CD14-positive monocyte (primary cell): ENCODE measurements around the gene GCSAM. TPM values are rescaled to one million over a fixed set of nuclear protein-coding genes. Genes with fewer than 3 reads are reported as not detected.

Source experiments
- DNase-seq, 3 donors: peaks; one replicate each; pipeline ENCODE4 v3.0.0-alpha.2; 2011 to 2022
- H2AFZ ChIP-seq: 2 replicates; pipeline ENCODE4 v1.6.0; 2012; ENCODE audit warnings: mild to moderate bottlenecking, low read depth, low read length, inconsistent platforms; ENCODE audit not compliant: insufficient read depth, poor library complexity, severe bottlenecking
- H3K27ac ChIP-seq, 2 donors: 1 replicate in 1 of 2; 2 replicates in 1 of 2; pipeline ENCODE4 v1.5.1; 2012 to 2013; ENCODE audit warnings: low read length in 2 of 2, control low read depth in 1 of 2, inconsistent platforms in 1 of 2, low read depth in 1 of 2, mild to moderate bottlenecking in 1 of 2
- H3K27me3 ChIP-seq, 2 donors: one replicate each; pipeline versions ENCODE4 v1.6.0 to v1.6.1; 2011 to 2013; ENCODE audit warnings: low read length in 2 of 2; ENCODE audit not compliant: control insufficient read depth in 2 of 2, insufficient read depth in 2 of 2
- H3K36me3 ChIP-seq, 2 donors: replicated peaks in 1 of 2; 1 replicate in 1 of 2; 2 replicates in 1 of 2; pipeline versions ENCODE4 v1.5.1 to v1.6.1; 2012 to 2013; ENCODE audit warnings: low read length in 2 of 2, control low read depth in 1 of 2, inconsistent platforms in 1 of 2, mild to moderate bottlenecking in 1 of 2; ENCODE audit not compliant: insufficient read depth in 2 of 2, control insufficient read depth in 1 of 2
- H3K4me1 ChIP-seq, 2 donors: 1 replicate in 1 of 2; 2 replicates in 1 of 2; pipeline versions ENCODE4 v1.5.1 to v1.6.1; 2012 to 2013; ENCODE audit warnings: low read length in 2 of 2, control low read depth in 1 of 2, inconsistent platforms in 1 of 2, mild to moderate bottlenecking in 1 of 2, moderate library complexity in 1 of 2; ENCODE audit not compliant: insufficient read depth in 2 of 2, control insufficient read depth in 1 of 2
- H3K4me2 ChIP-seq: replicated peaks from 2 replicates; pipeline ENCODE3; 2012; ENCODE audit warnings: low read length, moderate library complexity, mild to moderate bottlenecking; ENCODE audit not compliant: poor library complexity, severe bottlenecking; ENCODE audit errors: extremely low read depth
- H3K4me3 ChIP-seq, 3 experiments: fragments of 200-600 bp in 1 of 3; sonication (generic) in 1 of 3; replicated peaks in 1 of 3; 1 replicate in 2 of 3; 2 replicates in 1 of 3; pipeline ENCODE4 v1.5.1; 2011 to 2013; ENCODE audit warnings: low read length in 3 of 3, mild to moderate bottlenecking in 3 of 3, control low read depth in 2 of 3, low read depth in 2 of 3, inconsistent platforms in 1 of 3, moderate library complexity in 1 of 3
- H3K79me2 ChIP-seq: 2 replicates; pipeline ENCODE4 v1.6.0; 2012; ENCODE audit warnings: mild to moderate bottlenecking, control low read depth, inconsistent platforms, low read length, moderate library complexity; ENCODE audit not compliant: insufficient read depth
- H3K9ac ChIP-seq: 2 replicates; pipeline ENCODE4 v1.6.0; 2017; ENCODE audit warnings: low read length, mild to moderate bottlenecking; ENCODE audit not compliant: insufficient read depth, poor library complexity, severe bottlenecking
- H3K9me3 ChIP-seq, 2 donors: replicated peaks in 1 of 2; 1 replicate in 1 of 2; 2 replicates in 1 of 2; pipeline versions ENCODE4 v1.5.1 to v1.6.1; 2012 to 2013; ENCODE audit warnings: low read length in 2 of 2, control low read depth in 1 of 2; ENCODE audit not compliant: control insufficient read depth in 1 of 2, insufficient read depth in 1 of 2
- H4K20me1 ChIP-seq: 2 replicates; pipeline ENCODE4 v1.6.0; 2012; ENCODE audit warnings: mild to moderate bottlenecking, low read length, control low read depth, moderate library complexity; ENCODE audit not compliant: insufficient read depth
- H3K27ac Mint-ChIP-seq, 7 donors: one replicate each; pipeline ENCODE4 v1.8.0; 2020; ENCODE audit warnings: mild to moderate bottlenecking in 7 of 7, mixed read lengths in 7 of 7, moderate library complexity in 6 of 7, inconsistent platforms in 2 of 7
- H3K27me3 Mint-ChIP-seq, 3 donors: one replicate each; pipeline ENCODE4 v1.8.0; 2021 to 2022; ENCODE audit warnings: low read depth in 3 of 3, mild to moderate bottlenecking in 3 of 3, mixed read lengths in 3 of 3, moderate library complexity in 3 of 3, inconsistent platforms in 1 of 3
- H3K36me3 Mint-ChIP-seq, 2 donors: one replicate each; pipeline ENCODE4 v1.8.0; 2020; ENCODE audit warnings: mixed read lengths in 2 of 2, inconsistent platforms in 1 of 2, mild to moderate bottlenecking in 1 of 2
- H3K4me1 Mint-ChIP-seq: one replicate; pipeline ENCODE4 v1.8.0; 2020; ENCODE audit warnings: mild to moderate bottlenecking, mixed read lengths
- H3K4me3 Mint-ChIP-seq, 2 donors: one replicate each; pipeline ENCODE4 v1.8.0; 2020; ENCODE audit warnings: mild to moderate bottlenecking in 2 of 2, mixed read lengths in 2 of 2, moderate library complexity in 1 of 2
- H3K9me3 Mint-ChIP-seq, 7 donors: one replicate each; pipeline ENCODE4 v1.8.0; 2020 to 2022; ENCODE audit warnings: mixed read lengths in 7 of 7, mild to moderate bottlenecking in 6 of 7, moderate library complexity in 6 of 7, inconsistent platforms in 2 of 7
- WGBS: methylation state at CpG from one replicate; pipeline ENCODE4 v1.1.5; 2013; ENCODE audit warnings: missing lambda C conversion rate; ENCODE audit not compliant: insufficient coverage; 5-methylcytosine and 5-hydroxymethylcytosine counted together
- intact Hi-C, 2 donors: fragments of 100-400 bp; cut with micrococcal nuclease; formaldehyde crosslinking; loops; one replicate each; pipeline versions ENCODE4 v1.15.0 to v1.15.1; 2023
- polyA plus RNA-seq, 3 donors: library from polyadenylated mRNA; depleted of rRNA in 1 of 3; unstranded in 2 of 3; stranded (reverse) in 1 of 3; fragments of 300-500 nt in 2 of 3; fragments of >200 nt in 1 of 3; fragmentation: Illumina TruSeq in 2 of 3; gene quantifications; 1 replicate in 2 of 3; 2 replicates in 1 of 3; pipeline ENCODE4 v1.2.3, GENCODE V29; 2012 to 2021
- TF ChIP-seq, protein P1 (sequence below): fragments of 200-600 bp; IDR thresholded peaks from one replicate; pipeline ENCODE4 v1.8.0; 2022; ENCODE audit warnings: antibody characterized with exemption, mild to moderate bottlenecking

Gene GCSAM
- polyA plus RNA-seq, 3 donors = 0.10 to 0.16 TPM; not detected in 1

DNA sequence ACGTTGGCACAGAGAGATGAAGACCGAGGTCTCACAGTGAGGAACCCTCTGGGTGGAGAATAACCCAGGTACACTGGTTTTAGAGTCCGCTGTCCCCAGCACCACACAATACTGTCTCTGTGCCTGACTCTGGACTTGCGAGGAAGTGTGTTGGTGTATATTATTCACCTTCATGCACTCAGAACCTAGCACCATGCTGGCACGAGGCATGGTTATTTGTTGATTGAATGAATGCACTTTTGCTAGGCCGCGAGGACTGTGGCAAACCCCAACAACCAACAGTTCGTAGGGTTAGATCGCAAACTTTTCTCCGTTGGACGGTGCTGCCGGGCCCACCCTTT lies 47.3 kb downstream of the GCSAM start:
- Histone ChIP-seq H3K27me3 (peaks cover 73 to 86% of the 10 kb centered on the region in 2 donors), H3K9ac (no peak overlapping the region), H3K9me3 (peaks cover 0 to 8% of the 10 kb centered on the region in 2 donors), H3K79me2 (no peaks in the 10 kb centered on the region), H3K4me2 (peak overlapping the region; percentile 77), H2AFZ (peak overlapping the region; percentile 59), H3K4me1 (peaks cover 19% of the 10 kb centered on the region in 2 donors), H4K20me1 (no peaks in the 10 kb centered on the region), H3K4me3 (peak overlapping the region in 1 of 3 experiments; percentile 66), H3K27ac (no peak overlapping the region), H3K36me3 (no peaks in the 10 kb centered on the region)
- WGBS = 0% methylated on average over 3 of the region's 12 CpGs
- Mint-ChIP-seq H3K4me1 (peaks cover 25% of the 10 kb centered on the region), H3K27ac (no peak overlapping the region), H3K36me3 (peaks cover 0 to 9% of the 10 kb centered on the region in 2 donors), H3K27me3 (peaks cover 75 to 85% (median 82%) of the 10 kb centered on the region in 3 donors), H3K4me3 (peak overlapping the region; percentile 78 to 92), H3K9me3 (peaks cover 0 to 16% (median 8%) of the 10 kb centered on the region in 7 donors)
- intact Hi-C loops = no loop called here
- no peak for DNase-seq
- TF ChIP-seq, protein P1, sequence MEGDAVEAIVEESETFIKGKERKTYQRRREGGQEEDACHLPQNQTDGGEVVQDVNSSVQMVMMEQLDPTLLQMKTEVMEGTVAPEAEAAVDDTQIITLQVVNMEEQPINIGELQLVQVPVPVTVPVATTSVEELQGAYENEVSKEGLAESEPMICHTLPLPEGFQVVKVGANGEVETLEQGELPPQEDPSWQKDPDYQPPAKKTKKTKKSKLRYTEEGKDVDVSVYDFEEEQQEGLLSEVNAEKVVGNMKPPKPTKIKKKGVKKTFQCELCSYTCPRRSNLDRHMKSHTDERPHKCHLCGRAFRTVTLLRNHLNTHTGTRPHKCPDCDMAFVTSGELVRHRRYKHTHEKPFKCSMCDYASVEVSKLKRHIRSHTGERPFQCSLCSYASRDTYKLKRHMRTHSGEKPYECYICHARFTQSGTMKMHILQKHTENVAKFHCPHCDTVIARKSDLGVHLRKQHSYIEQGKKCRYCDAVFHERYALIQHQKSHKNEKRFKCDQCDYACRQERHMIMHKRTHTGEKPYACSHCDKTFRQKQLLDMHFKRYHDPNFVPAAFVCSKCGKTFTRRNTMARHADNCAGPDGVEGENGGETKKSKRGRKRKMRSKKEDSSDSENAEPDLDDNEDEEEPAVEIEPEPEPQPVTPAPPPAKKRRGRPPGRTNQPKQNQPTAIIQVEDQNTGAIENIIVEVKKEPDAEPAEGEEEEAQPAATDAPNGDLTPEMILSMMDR = no peak

DNA sequence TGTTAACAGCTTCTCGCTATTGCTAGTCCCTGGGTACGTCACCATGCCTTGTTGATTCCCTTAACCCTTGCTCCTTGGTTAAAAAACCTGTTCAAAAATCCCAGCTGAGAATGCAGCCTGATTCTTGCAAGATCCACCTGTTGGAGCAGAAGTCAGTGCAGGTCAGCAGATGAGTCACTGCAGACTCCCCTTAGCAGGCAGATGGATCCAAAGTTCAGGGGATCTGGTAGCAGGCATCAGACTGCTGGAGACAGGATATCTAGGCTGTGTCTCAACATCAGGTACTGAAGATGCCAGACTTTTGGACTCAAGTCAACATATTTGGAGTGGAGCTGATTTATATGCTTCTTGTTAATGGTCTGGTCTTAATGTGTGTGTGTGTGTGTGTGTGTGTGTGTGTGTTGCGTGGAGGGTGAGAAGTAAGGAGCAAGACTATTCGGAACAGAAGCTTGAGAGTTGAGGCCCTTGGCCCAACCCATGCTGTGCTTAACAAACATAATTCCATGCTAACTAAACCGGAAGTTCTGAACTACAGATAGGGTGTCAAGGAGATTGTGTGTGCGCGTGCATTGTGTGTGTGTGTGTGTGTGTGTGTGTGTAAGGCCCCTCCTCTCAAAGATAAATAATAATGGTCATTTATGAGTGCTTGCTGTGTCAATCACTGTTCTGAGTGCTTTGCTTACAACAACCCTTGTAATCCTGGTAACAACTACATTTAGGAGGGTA lies 47.9 kb downstream of the GCSAM start:
- Histone ChIP-seq H3K9me3 (peaks cover 0 to 8% of the 10 kb centered on the region in 2 donors), H3K27ac (no peak overlapping the region), H3K79me2 (no peaks in the 10 kb centered on the region), H3K27me3 (peaks cover 73 to 84% of the 10 kb centered on the region in 2 donors), H3K36me3 (no peaks in the 10 kb centered on the region), H2AFZ (no peak overlapping the region), H3K9ac (no peak overlapping the region), H3K4me2 (no peak overlapping the region), H3K4me1 (peaks cover 13% of the 10 kb centered on the region in 2 donors), H4K20me1 (no peaks in the 10 kb centered on the region), H3K4me3 (no peak overlapping the region)
- Mint-ChIP-seq H3K27ac (no peak overlapping the region), H3K36me3 (peaks cover 0 to 9% of the 10 kb centered on the region in 2 donors), H3K27me3 (peaks cover 70 to 81% (median 81%) of the 10 kb centered on the region in 3 donors), H3K9me3 (peaks cover 0 to 16% (median 8%) of the 10 kb centered on the region in 7 donors), H3K4me3 (peak overlapping the region in 1 of 2 donors; percentile 92), H3K4me1 (peaks cover 20% of the 10 kb centered on the region)
- WGBS = 94% methylated on average over 2 of the region's 7 CpGs
- no peak for DNase-seq
- TF ChIP-seq, protein P1 = no peak
- intact Hi-C loops = no loop called here
